GM19463 (cell line): ENCODE data around the gene SUPT5H.

Source experiments
- ATAC-seq: cut with Tn5 transposase; IDR thresholded peaks from one replicate; pipeline ENCODE4 v1.9.1; 2021; ENCODE audit warnings: mild to moderate bottlenecking, moderate library complexity; ENCODE audit not compliant: unreplicated experiment

SUPT5H gene

GRCh38 chr19:39409208-39410016 lies 36.0 kb upstream of the SUPT5H start:
- no peak for ATAC-seq

- ATAC-seq: no peak
Observed at GRCh38 chr19:39410017-39410830, 35.2 kb upstream of the SUPT5H start.

DNA sequence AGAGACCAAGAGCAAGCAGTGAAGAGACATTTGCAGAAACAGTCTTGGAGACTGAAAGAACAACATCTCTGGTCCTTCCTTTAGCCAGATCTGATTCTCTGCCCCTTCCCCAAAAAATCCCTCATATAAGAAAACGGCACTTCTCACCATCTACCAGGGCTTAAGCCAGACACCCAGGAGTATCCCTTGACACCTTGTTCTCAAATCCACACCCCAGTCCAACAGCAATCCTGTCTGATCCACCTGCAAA lies 34.6 kb upstream of the SUPT5H start:
- no peak for ATAC-seq

- no peak for ATAC-seq
Observed at GRCh38 chr19:39411081-39411831, 34.1 kb upstream of the SUPT5H start.

DNA sequence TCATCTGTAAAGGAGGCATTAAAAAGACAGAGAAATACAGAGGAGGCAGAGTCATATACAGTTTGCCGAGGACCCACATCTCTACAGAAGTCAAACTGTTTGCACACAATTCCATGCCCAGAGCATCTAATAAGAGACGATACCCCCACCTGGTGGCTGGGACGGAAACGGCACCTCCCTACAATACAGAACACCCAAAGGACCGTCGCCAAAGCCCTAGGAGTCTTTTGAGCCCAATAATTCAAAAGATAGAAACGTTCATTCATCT lies 33.6 kb upstream of the SUPT5H start:
- peak; percentile 13 for ATAC-seq

- peak; percentile 45 for ATAC-seq
Observed at GRCh38 chr19:39412100-39412866, 33.1 kb upstream of the SUPT5H start, which contains the start of gene PLEKHG2. Gene PLEKHG2 (plus strand): TSS chr19:39412669. CDS start chr19:39414087, 1,418 bp downstream.

DNA sequence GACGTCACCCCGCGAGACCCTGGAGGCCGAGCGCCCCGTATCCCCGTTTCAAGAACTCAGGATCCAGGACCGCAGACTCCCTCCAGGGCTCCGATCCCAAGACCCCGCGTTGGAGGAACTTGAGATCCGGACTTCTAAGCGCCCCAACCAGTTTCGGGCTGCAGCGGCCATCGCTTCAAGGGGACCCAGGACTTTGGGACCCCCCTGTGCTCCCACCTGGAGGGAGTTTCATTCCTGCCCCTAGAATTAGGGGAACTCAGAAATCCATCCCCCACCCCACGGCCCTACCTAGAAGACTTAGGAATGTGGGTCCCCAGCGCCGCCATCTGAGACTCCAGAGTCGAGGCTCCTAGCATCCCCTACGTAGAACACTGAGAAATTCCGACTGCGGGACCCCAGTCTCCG lies 32.5 kb upstream of the SUPT5H start:
- no peak for ATAC-seq

- no peak for ATAC-seq
Observed at GRCh38 chr19:39413272-39413910, 32.0 kb upstream of the SUPT5H start.

DNA sequence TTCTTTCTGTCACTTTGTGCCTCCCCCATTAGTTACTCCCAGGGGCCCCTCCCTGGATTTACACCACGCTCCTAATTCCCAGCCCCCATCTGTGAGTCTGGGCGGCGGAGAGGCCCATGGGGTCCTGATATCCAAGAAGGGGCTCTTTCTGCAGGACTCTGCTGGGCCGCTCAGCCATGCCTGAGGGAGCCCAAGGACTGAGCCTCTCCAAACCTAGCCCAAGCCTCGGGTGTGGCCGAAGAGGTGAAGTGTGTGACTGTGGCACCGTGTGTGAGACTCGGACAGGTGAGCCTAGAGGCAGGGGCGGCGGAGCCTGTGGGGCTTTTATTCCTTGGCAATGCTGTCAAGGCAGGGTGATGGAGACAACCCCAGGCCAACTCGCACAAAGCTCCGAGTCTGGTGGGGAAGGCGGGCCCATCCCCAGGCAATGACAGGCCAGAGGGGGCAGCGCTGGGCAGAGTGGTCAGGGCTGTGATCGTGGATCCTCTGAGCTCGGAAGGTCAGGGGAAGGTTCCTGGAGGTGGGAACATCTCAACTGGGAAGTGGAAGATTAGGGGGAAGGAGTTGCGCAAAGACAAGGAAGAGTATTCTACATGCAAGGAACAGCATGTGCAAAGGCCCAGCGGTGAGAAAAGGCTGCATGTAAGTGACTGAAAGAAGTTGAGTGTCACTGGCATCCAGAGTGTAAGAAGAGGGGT lies 31.3 kb upstream of the SUPT5H start:
- no peak for ATAC-seq

- no peak for ATAC-seq
Observed at GRCh38 chr19:39415111-39416046, 30.0 kb upstream of the SUPT5H start.

DNA sequence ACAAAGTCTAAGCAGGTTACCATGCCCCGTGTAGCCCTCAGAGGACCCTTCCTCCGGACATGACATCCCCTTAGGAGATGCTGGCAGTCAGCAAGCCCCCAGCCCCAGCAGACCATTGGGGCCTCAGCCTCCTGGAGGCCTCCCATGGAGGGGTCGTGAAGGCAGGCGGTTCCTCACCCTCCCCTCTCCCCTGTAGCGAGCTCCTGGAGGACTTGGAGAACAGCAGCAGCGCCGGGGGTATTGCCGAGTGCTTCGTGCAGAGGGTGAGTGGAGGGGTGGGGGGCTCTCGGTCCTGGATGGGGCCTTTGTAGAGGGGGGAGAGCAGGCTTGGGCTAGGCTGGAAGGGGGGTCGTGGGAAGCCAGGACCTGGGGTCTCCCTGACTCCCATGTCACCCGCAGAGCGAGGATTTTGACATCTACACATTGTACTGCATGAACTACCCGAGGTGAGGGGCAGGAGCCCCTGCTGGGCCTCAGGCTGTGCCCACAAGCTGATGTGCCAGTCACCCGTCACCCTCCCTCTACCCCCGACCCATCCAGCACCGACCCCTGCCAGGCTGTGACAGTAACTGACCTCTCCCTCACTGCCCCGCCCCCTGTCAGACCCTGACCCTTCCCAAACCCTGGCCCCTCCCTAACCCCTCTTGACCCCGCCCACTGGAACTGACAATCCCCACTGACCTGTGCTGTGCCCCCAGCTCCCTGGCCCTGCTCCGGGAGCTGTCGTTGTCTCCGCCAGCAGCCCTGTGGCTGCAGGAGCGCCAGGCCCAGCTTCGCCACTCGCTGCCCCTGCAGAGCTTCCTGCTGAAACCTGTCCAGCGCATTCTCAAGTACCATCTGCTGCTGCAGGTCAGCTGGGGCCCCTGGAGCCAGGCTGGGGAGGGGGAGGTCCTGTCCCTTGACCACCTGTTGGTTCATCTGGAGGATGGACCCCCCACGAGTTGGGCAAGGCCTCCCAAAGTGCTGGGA lies 28.9 kb upstream of the SUPT5H start:
- no peak for ATAC-seq

DNA sequence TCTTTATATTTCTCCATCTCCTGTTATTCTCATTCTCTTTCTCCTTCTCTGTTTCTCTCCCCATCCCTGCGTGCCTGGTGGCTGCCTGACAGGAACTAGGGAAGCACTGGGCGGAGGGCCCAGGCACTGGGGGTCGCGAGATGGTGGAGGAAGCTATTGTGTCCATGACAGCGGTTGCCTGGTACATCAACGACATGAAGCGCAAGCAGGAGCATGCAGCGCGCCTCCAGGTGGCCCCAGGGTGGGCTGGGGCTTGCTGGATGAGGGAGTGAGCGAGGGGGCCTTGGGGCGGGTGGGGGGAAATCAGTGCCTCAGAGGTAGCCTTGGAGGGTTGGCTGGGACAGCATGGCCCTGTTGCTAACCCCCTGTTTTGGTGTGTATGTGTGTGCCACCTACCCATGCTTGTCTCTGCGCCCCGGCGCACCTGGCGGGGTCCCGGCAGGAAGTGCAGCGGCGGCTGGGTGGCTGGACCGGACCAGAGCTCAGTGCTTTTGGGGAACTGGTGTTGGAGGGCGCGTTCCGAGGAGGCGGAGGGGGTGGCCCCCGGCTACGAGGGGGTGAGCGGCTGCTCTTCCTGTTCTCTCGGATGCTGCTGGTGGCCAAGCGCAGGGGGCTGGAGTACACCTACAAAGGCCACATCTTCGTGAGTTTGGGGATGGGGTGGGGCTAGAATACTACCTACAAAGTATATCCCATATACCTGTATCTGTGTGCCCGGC lies 27.8 kb upstream of the SUPT5H start:
- no peak for ATAC-seq

DNA sequence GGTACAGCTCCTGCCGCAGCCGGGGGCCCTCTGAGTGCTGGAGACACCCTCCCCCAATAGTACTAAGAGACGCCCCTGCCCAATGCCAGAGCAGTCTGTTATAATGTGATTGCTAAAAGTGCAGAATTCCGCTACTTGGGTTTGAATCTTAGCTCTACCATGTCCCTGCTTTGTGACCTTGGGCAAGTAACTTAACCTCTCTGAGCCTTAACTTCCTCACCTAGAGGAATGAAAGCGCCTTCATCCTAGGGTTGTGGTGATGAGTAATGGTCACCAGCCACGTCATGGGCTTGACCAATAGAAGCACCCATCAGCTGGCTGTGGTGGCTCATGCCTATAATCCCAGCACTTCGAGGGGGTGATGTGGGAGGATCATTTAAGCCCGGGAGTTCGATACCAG lies 26.4 kb upstream of the SUPT5H start:
- ATAC-seq: no peak

DNA sequence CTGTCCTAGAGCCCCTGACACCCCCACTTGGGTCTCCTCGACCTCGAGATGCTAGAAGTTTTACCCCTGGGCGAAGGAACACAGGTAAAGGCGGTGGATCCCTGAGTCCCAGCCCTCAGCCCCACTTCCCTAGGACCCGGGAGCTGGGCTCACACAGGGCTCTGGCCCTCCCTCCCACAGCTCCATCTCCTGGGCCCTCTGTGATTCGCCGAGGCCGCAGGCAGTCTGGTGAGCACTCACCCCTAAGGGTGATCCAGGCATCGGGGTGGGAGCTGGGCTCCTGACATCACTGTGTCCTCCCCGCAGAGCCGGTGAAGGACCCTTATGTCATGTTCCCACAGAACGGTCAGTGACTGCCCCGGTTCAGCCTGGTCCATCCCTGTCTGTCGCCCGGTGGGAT lies 24.6 kb upstream of the SUPT5H start:
- ATAC-seq: no peak

- no peak for ATAC-seq
Observed at GRCh38 chr19:39422020-39422419, 23.4 kb upstream of the SUPT5H start.

GRCh38 chr19:39423258-39424086 lies 21.9 kb upstream of the SUPT5H start:
- ATAC-seq: no peak
